Measurements from ENCODE around the gene CHRNB4.

DNA sequence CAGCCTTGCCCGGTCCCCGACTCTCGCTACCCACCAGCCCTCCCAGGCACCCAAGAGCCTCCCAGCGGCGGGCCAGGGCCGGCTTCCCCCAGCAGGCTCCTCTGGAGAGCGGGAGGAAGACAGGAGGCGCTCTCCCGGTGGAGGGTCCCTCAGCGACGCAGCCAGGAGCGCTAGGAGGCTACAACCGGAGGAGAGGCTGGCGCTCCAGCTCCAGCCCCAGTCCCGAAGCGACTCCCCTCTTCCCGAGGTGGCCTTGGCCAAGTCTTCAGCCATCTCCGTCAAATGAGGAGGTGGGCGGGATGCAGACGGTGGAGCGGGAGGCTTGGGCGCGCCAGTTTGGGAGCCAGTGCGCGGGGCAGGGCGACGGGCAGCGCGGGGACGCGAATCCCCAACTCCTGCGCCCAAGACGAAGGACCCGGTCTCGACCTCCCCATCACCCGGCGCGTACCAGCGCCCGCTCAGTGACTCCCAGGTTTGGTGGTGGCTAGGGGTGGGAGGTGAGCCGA lies 20.9 kb downstream of the CHRNB4 start:
- TF ChIP-seq, protein P1, sequence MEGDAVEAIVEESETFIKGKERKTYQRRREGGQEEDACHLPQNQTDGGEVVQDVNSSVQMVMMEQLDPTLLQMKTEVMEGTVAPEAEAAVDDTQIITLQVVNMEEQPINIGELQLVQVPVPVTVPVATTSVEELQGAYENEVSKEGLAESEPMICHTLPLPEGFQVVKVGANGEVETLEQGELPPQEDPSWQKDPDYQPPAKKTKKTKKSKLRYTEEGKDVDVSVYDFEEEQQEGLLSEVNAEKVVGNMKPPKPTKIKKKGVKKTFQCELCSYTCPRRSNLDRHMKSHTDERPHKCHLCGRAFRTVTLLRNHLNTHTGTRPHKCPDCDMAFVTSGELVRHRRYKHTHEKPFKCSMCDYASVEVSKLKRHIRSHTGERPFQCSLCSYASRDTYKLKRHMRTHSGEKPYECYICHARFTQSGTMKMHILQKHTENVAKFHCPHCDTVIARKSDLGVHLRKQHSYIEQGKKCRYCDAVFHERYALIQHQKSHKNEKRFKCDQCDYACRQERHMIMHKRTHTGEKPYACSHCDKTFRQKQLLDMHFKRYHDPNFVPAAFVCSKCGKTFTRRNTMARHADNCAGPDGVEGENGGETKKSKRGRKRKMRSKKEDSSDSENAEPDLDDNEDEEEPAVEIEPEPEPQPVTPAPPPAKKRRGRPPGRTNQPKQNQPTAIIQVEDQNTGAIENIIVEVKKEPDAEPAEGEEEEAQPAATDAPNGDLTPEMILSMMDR (conservative IDR thresholded peaks at IDR 0.05 in 1 of 2, IDR thresholded peaks at IDR 0.05 in 1 of 2; ENCODE audit: extremely low read depth in 1 of 2, insufficient read depth in 1 of 2, low read depth in 1 of 2, low read length in 2 of 2): no peak
- TF ChIP-seq EZH2 (IDR thresholded peaks at IDR 0.05; ENCODE audit: borderline replicate concordance, low read length): peak; percentile 27

Data from mammary epithelial cell (primary cell).